WTC11 (cell line): Measurements from ENCODE around the gene UCK1.

Source experiments
- MAX ChIP-seq: sonication (generic); formaldehyde crosslinking; IDR thresholded peaks from 2 replicates; pipeline ENCODE4 v1.8.0; 2022; ENCODE audit warnings: mild to moderate bottlenecking, missing genetic modification reagents
- NR3C1 ChIP-seq: sonication (generic); formaldehyde crosslinking; conservative IDR thresholded peaks from 2 replicates; pipeline ENCODE4 v1.8.1; 2023; ENCODE audit warnings: low read depth, mild to moderate bottlenecking, missing genetic modification reagents
- ZNF121 ChIP-seq: sonication (generic); formaldehyde crosslinking; IDR thresholded peaks from 2 replicates; pipeline ENCODE4 v1.8.0; 2023; ENCODE audit warnings: missing genetic modification reagents

GRCh38 chr9:131530920-131531832 is at the start of gene UCK1:
- TF ChIP-seq NR3C1 (CRISPR knock-in tag): no peak
- TF ChIP-seq ZNF121: no peak
- TF ChIP-seq MAX (CRISPR knock-in tag): peak; percentile 47; the same call in 1 of the 2 replicates
